ENCODE results near the gene ABL1.

The ABL1 gene

DNA sequence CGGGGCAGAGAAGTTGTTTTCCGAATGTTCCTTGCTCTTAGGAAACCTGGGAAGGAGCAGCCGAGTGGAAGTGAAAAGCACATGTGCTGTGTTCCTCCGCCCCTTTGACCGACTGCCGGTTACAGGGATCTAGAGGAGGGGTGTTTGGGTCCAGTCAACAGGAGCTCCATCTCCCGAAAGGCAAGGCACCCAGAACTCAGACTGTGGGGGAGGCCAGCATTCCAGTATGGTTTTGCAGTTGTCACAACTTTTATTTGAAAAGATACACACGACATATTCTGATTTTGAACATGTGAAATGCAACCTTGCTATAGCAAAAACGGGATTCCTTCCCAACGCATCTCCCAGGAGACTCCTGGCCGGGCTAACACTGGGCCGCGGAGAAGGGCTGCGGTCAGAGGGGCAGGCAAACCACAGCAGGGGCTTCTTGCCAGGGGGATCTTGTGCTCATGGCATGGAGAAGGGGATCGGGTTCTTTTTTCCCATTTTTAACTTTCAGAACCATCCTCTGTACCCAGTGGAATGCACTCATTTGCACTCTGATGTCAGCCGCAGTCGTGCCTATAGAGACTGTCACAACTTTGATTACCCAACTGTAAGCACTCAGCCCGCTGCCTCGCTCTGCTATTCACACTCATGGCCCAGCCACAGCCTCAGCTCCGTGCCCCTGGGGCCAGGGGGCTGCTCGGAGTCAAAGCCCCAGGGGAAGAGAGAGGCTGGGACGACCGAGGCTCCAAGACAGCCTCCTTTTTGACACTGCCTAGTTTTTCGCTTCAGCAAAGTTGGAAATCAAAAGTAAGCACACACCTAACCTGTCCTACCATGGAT is 57.6 kb downstream of the ABL1 start:
- no peak for DNase-seq (ENCODE audit: low spot score)
- TF ChIP-seq, protein P1, sequence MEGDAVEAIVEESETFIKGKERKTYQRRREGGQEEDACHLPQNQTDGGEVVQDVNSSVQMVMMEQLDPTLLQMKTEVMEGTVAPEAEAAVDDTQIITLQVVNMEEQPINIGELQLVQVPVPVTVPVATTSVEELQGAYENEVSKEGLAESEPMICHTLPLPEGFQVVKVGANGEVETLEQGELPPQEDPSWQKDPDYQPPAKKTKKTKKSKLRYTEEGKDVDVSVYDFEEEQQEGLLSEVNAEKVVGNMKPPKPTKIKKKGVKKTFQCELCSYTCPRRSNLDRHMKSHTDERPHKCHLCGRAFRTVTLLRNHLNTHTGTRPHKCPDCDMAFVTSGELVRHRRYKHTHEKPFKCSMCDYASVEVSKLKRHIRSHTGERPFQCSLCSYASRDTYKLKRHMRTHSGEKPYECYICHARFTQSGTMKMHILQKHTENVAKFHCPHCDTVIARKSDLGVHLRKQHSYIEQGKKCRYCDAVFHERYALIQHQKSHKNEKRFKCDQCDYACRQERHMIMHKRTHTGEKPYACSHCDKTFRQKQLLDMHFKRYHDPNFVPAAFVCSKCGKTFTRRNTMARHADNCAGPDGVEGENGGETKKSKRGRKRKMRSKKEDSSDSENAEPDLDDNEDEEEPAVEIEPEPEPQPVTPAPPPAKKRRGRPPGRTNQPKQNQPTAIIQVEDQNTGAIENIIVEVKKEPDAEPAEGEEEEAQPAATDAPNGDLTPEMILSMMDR (IDR thresholded peaks at IDR 0.05; ENCODE audit: borderline replicate concordance, control extremely low read depth, extremely low read depth, insufficient read depth, missing control alignments): no peak
- in situ Hi-C loops (cut with MboI; ENCODE audit: low sequenced_read_pairs, unreplicated experiment): no loop called here

DNA sequence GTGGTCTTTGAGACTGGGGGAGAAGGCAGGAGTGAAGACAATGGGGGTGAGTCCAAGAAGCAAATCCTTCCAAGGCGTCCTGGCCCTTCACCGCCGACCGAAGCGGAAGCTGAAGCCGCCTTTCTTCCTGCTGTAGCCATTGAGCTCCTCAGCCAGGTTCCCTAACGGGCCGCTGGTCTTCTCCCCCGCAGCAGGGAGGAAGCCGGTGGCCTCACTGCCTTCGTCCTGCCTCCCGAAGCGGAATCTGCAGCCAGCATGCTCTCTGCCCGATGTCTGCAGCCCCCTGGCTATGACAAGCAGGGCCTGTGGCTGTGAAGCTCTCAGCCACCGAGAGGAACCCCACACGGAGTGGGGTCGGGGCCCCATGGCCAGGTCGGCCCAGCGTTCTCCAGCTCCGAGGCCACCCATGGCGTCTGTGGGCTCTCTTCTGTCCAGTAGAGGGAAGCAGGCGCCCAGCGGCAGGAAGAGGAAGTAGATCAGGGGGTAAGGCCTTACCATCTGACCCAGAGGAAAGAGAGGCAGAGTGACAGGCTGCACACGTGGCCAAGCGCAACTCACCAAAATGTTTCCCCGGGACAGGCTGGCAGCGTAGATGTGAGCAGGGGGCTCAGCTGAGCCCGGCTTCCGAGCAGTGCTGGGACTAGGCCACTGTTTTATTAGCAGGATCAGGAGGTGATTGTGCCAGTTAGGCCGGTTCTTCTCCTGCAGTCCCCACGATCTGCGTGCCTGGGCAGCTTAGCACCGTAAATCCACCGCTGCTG is 58.5 kb downstream of the ABL1 start:
- in situ Hi-C loops (cut with MboI; ENCODE audit: low sequenced_read_pairs, unreplicated experiment): no loop called here
- TF ChIP-seq, protein P1 (IDR thresholded peaks at IDR 0.05; ENCODE audit: borderline replicate concordance, control extremely low read depth, extremely low read depth, insufficient read depth, missing control alignments): no peak
- no peak for DNase-seq (ENCODE audit: low spot score)

DNA sequence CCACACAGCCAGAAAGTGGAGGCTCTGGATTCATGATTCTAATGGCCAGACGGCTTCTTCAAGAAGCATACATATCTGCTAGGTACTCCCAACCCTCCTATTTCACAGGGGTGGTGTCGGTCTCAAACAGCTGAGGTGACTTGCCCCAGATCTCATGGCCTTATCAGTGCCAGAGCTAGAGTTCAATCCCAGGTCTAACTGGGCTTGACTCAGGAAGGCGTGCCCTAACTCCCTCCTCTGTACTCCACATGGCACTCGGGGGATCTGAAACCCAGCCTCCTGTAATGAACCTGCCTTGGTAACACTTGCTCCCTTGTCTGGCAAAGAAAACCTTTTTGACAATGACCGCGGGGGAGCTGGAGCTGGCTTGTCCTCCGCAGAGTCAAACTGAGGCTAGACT is 59.5 kb downstream of the ABL1 start:
- in situ Hi-C loops (cut with MboI; ENCODE audit: low sequenced_read_pairs, unreplicated experiment): no loop called here
- DNase-seq (ENCODE audit: low spot score): no peak

DNA sequence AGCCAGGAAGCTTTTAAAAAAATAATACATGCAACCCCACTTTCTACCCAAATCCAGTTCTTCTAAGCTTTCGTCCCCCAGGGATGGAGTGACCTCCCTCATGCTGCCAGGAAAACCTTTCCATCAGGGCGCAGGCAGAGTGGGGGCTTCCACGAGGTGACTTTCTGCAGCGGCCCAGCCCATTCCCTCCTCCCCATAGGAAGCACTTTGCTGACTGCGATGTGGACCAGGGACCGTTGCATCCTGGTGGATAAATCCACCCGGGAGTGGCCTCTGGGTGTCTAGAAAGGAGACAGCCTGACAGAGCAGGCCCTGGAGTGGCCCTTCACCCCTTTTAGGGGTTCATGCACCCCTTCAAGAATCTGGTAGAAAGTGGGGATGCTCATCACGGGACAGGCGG is 60.0 kb downstream of the ABL1 start:
- in situ Hi-C loops (cut with MboI; ENCODE audit: low sequenced_read_pairs, unreplicated experiment): no loop called here
- no peak for DNase-seq (ENCODE audit: low spot score)
- TF ChIP-seq, protein P1 (IDR thresholded peaks at IDR 0.05; ENCODE audit: borderline replicate concordance, control extremely low read depth, extremely low read depth, insufficient read depth, missing control alignments): no peak

More for the DNA sequence above, 59.5 kb downstream of the ABL1 start:
- TF ChIP-seq, protein P1 (IDR thresholded peaks at IDR 0.05; ENCODE audit: borderline replicate concordance, control extremely low read depth, extremely low read depth, insufficient read depth, missing control alignments): no peak

DNA sequence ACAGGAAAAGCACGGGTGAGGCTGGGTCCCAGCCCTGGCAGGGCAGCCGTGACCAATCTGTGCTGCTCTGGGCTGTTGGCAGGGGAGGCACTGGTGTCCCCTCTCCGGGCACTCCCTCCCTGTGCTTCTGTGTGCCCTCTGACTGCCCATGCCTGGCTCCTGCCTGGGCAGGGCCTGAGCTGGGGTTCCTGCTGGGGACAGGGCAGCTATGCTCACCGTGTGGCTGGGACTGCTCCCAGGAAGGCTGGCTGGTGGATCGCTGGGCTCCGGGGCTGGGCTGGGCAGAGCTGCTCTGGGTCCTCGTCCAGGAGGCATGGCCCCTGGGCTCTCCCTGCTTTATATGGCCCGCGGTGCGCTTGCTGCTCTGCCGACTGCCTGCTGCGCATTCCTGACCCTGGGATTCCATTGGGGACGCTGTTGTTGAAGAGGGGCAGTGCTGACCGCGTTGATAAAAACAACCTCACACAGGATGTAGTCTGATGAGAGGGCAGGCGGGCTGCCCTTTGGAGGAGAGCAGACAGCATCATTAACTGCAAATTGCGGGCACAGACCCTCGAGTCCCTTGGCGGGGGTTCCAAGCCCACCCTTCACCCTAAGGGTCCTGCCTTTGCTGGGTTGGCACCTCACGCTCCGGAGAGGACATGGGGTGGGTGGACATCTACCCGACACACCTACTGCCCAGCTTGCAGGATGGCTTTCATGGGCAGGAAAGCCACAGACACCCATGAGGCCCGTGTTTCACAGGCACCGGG is 60.6 kb downstream of the ABL1 start:
- no peak for DNase-seq (ENCODE audit: low spot score)
- in situ Hi-C loops (cut with MboI; ENCODE audit: low sequenced_read_pairs, unreplicated experiment): no loop called here
- TF ChIP-seq, protein P1 (IDR thresholded peaks at IDR 0.05; ENCODE audit: borderline replicate concordance, control extremely low read depth, extremely low read depth, insufficient read depth, missing control alignments): no peak
